Measurements from ENCODE around the gene TNFSF11. TPM values are rescaled to one million over a fixed set of nuclear protein-coding genes. Genes with fewer than 3 reads are reported as not detected.

Gene TNFSF11
- total and polyA plus RNA-seq, 2 of the 4 experiments (the other 2 are of a cell fraction): not detected

DNA sequence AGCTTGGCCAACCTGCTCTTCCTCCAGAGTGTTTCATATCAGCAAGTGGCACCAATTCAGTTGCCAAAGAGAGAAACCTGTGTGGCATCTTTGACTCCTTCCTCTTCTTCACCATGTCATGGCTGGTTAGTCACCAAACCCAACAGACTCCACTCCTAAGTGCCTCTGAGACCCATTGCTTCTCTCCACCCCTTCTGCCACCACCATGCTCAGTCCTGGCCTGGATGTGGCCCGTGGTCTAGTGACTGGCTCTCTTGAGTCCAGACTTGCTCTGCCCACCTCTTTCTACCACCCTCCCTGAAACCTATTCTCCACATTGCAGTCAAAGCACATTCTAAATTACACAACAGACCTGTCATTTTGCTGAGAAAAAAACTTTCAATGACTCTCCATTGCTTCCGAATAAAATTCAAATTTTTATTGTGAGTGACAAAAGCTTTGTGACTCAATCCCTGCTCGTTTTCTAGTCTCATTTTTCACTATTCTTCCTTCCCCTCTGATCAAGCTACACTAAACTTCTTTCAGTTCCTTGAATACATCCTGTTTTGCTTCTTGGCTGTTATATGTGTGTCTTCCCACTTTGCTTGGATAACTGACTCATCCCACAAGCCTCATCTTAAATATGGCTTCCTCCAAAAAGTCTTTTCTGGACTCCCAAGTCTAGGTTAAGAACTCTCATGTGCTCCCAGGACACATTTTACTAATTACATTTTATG, 12.0 kb upstream of the TNFSF11 start:
- Histone ChIP-seq H4K8ac (ENCODE audit: low read depth in 2 of 2, low read length in 2 of 2) (no peak overlapping the region), H3K4me1 (ENCODE audit: control insufficient read depth, insufficient read depth, low read length) (no peaks in the 10 kb centered on the region), H2AFZ (replicated peaks; ENCODE audit: low read length, poor library complexity) (no peak overlapping the region), H3K79me1 (ENCODE audit: low read depth in 1 of 2, low read length in 2 of 2) (no peaks in the 10 kb centered on the region), H2AK5ac (ENCODE audit: low read depth, low read length) (no peak overlapping the region), H3K9ac (ENCODE audit: low read depth, low read length) (no peak overlapping the region), H3K9me1 (ENCODE audit: insufficient read depth, low read length) (no peaks in the 10 kb centered on the region), H2BK120ac (ENCODE audit: low read depth, low read length) (no peak overlapping the region), H3K56ac (ENCODE audit: extremely low read depth, insufficient read depth, low read length) (no peak overlapping the region), H3K18ac (ENCODE audit: low read depth, low read length) (no peak overlapping the region), H3K27me3 (ENCODE audit: control insufficient read depth, insufficient read depth, low read length) (no peaks in the 10 kb centered on the region), H3K14ac (replicated peaks; ENCODE audit: low read depth, low read length) (no peak overlapping the region), H2BK5ac (ENCODE audit: low read depth, low read length, poor library complexity, severe bottlenecking) (no peak overlapping the region), H2AK9ac (replicated peaks; ENCODE audit: low read depth, low read length, poor library complexity) (no peak overlapping the region), H4K91ac (ENCODE audit: insufficient read depth, low read depth, low read length) (no peak overlapping the region), H3K23ac (ENCODE audit: low read depth, low read length) (no peak overlapping the region), H3K4me2 (ENCODE audit: low read depth, low read length) (no peak overlapping the region), H3K9me3 (ENCODE audit: control insufficient read depth, insufficient read depth, low read length) (0 out of 2 replicates have a peak, but pooled peaks cover 2% of the 10 kb centered on the region), H2BK15ac (ENCODE audit: low read depth, low read length) (no peak overlapping the region), H2BK20ac (ENCODE audit: low read depth, low read length) (no peak overlapping the region), H4K20me1 (ENCODE audit: insufficient read depth, low read length) (no peaks in the 10 kb centered on the region), H3K36me3 (ENCODE audit: control insufficient read depth, insufficient read depth, low read length) (no peaks in the 10 kb centered on the region), H3K4me3 (ENCODE audit: insufficient read depth, low read depth, low read length) (no peak overlapping the region), H3K27ac (ENCODE audit: insufficient read depth, low read length) (no peak overlapping the region), H3K4ac (ENCODE audit: low read depth, low read length) (no peak overlapping the region), H4K5ac (ENCODE audit: low read depth, low read length) (no peak overlapping the region)
- TF ChIP-seq RAD21 (IDR thresholded peaks at IDR 0.05; ENCODE audit: low read length) (no peak), SMC3 (IDR thresholded peaks at IDR 0.05; ENCODE audit: low read depth, low read length) (no peak), POLR2A (IDR thresholded peaks at IDR 0.05; ENCODE audit: low read depth, low read length) (no peak), FOS (IDR thresholded peaks at IDR 0.05; ENCODE audit: low read depth, low read length) (no peak), MAZ (IDR thresholded peaks at IDR 0.05; ENCODE audit: borderline replicate concordance, low read depth, low read length) (no peak), MXI1 (IDR thresholded peaks at IDR 0.05; ENCODE audit: borderline replicate concordance, low read depth, low read length) (no peak), NFE2L2 (IDR thresholded peaks at IDR 0.05; ENCODE audit: low read depth, low read length) (no peak)
- in situ Hi-C loops (cut with MboI; ENCODE audit: low sequenced_read_pairs) (no loop called here), dilution Hi-C loops (cut with HindIII; ENCODE audit: low sequenced_read_pairs, unreplicated experiment) (no loop called here), intact Hi-C loops (cut with micrococcal nuclease) (no loop called here)
- no TSS peak for BruUV-seq (replicated peaks)
- POLR2A ChIA-PET (ENCODE audit: unreplicated experiment): no interaction called here
- no peak for DNase-seq
- CTCF ChIA-PET: no interaction called here
- WGBS, 2 experiments (ENCODE audit: extremely low coverage in 2 of 2, insufficient read length in 1 of 2): 50% methylated on average over 1 of the region's 3 CpGs; no CpG with 5 or more reads in 1 of the 2 experiments
- ATAC-seq (ENCODE audit: low read depth): no peak

All from IMR-90 (cell line).